Testis (tissue), 3 donors: ENCODE measurements around the gene SLC5A6. TPM values are rescaled to one million over a fixed set of nuclear protein-coding genes. Genes with fewer than 3 reads are reported as not detected.

Source experiments
- DNase-seq: peaks from one replicate; pipeline ENCODE4 v3.0.0-alpha.2; 2019
- H3K27ac ChIP-seq, 2 donors: fragments of 200-600 bp; sonication (generic); one replicate each; pipeline ENCODE4 v1.5.1; 2019
- H3K27me3 ChIP-seq: fragments of 200-600 bp; sonication (generic); one replicate; pipeline ENCODE4 v1.5.1; 2019
- H3K36me3 ChIP-seq: fragments of 200-600 bp; sonication (generic); one replicate; pipeline ENCODE4 v1.5.1; 2017; ENCODE audit warnings: low read depth; ENCODE audit errors: missing control alignments
- H3K4me1 ChIP-seq: fragments of 200-600 bp; sonication (generic); one replicate; pipeline ENCODE4 v1.5.1; 2019
- H3K4me3 ChIP-seq, 2 donors: fragments of 200-600 bp; sonication (generic); one replicate each; pipeline ENCODE4 v1.5.1; 2017 to 2019
- H3K9me3 ChIP-seq: fragments of 200-600 bp; sonication (generic); one replicate; pipeline ENCODE4 v1.5.1; 2017
- CTCF ChIP-seq, 3 experiments: fragments of 450-650 bp in 2 of 3; fragments of 200-600 bp in 1 of 3; sonication (generic) in 1 of 3; IDR thresholded peaks; one replicate each; pipeline ENCODE4 v1.5.1; 2016 to 2019; ENCODE audit warnings: antibody characterized with exemption in 3 of 3, mild to moderate bottlenecking in 2 of 3, moderate library complexity in 1 of 3
- POLR2A ChIP-seq: fragments of 450-650 bp; IDR thresholded peaks from one replicate; pipeline ENCODE4 v1.6.1; 2017; ENCODE audit warnings: antibody characterized with exemption, mild to moderate bottlenecking, moderate library complexity
- WGBS, 2 donors: methylation state at CpG; one replicate each; pipeline ENCODE4 v1.1.5; 2018; 5-methylcytosine and 5-hydroxymethylcytosine counted together
- intact Hi-C: fragments of 100-400 bp; cut with DNase I; formaldehyde crosslinking; loops from one replicate; pipeline ENCODE4 v1.15.1; 2023; ENCODE audit warnings: low total_unique reads
- polyA plus RNA-seq: library from polyadenylated mRNA; stranded (reverse); fragments of 350-450 nt; fragmentation: Illumina TruSeq; extraction: RNeasy Lipid Tissue Mini Kit (QIAGEN cat#74804); gene quantifications from one replicate; pipeline ENCODE4 v1.2.3, GENCODE V29; 2014; ENCODE audit warnings: low read depth, low replicate concordance; ENCODE audit not compliant: insufficient read depth
- total RNA-seq, 2 donors: library from RNA; depleted of rRNA; stranded (reverse); fragments of >200 nt; gene quantifications; one replicate each; pipeline ENCODE4 v1.2.3, GENCODE V29; 2016

Gene SLC5A6
- total and polyA plus RNA-seq, 3 donors from 2014 or later = 83.4 to 84.0 (median 83.9) TPM

- Histone ChIP-seq H3K36me3 (no peaks in the 10 kb centered on the region), H3K27ac (peak overlapping the region; percentile 34 to 36), H3K4me1 (peaks cover 22% of the 10 kb centered on the region), H3K4me3 (no peak overlapping the region), H3K9me3 (no peaks in the 10 kb centered on the region), H3K27me3 (no peaks in the 10 kb centered on the region)
- WGBS, 2 donors = 35 to 42% methylated on average over 9 to 22 of the region's 22 CpGs
- peak; percentile 68 for DNase-seq
- intact Hi-C loops = no loop called here
- peak; percentile 33 to 73 (median 45) for TF ChIP-seq CTCF (IDR thresholded peaks at IDR 0.05)
- TF ChIP-seq POLR2A = no peak
Observed at GRCh38 chr2:27249891-27250651, 38.0 kb upstream of the SLC5A6 start.

GRCh38 chr2:27249159-27249890 is 37.3 kb upstream of the SLC5A6 start:
- peak overlapping the region in 1 of 2 donors; percentile 36 for H3K27ac ChIP-seq
- 41 to 50% methylated on average over 11 to 12 of the region's 12 CpGs for WGBS, 2 donors
- no peak for DNase-seq
- H3K4me1 ChIP-seq = peaks cover 18% of the 10 kb centered on the region
- no peaks in the 10 kb centered on the region for H3K27me3 ChIP-seq
- intact Hi-C loops = no loop called here
- H3K9me3 ChIP-seq = no peaks in the 10 kb centered on the region
- no peaks in the 10 kb centered on the region for H3K36me3 ChIP-seq
- TF ChIP-seq POLR2A = no peak
- no peak for TF ChIP-seq CTCF (IDR thresholded peaks at IDR 0.05)
- no peak overlapping the region for H3K4me3 ChIP-seq

GRCh38 chr2:27247893-27248292 is 35.8 kb upstream of the SLC5A6 start:
- TF ChIP-seq CTCF (IDR thresholded peaks at IDR 0.05) (no peak), POLR2A (no peak)
- no peaks in the 10 kb centered on the region for H3K36me3 ChIP-seq
- 96 to 98% methylated on average over 4 of the region's 4 CpGs for WGBS, 2 donors
- no peaks in the 10 kb centered on the region for H3K27me3 ChIP-seq
- H3K9me3 ChIP-seq = no peaks in the 10 kb centered on the region
- no peak overlapping the region for H3K27ac ChIP-seq
- intact Hi-C loops = no loop called here
- peaks cover 18% of the 10 kb centered on the region for H3K4me1 ChIP-seq
- no peak overlapping the region for H3K4me3 ChIP-seq
- no peak for DNase-seq

- WGBS, 2 donors = 57 to 62% methylated on average over 4 of the region's 4 CpGs
- DNase-seq = peak; percentile 58
- H3K27ac ChIP-seq = peak overlapping the region; percentile 50 to 64
- no peak overlapping the region for H3K4me3 ChIP-seq
- peaks cover 14% of the 10 kb centered on the region for H3K4me1 ChIP-seq
- TF ChIP-seq CTCF (IDR thresholded peaks at IDR 0.05) = no peak
- no peak for TF ChIP-seq POLR2A
- H3K9me3 ChIP-seq = no peaks in the 10 kb centered on the region
- no peaks in the 10 kb centered on the region for H3K27me3 ChIP-seq
- intact Hi-C loops = no loop called here
- no peaks in the 10 kb centered on the region for H3K36me3 ChIP-seq
Observed at GRCh38 chr2:27245626-27246025, 33.6 kb upstream of the SLC5A6 start.
